ENCODE data around the gene EIF2B4.

Gene EIF2B4

GRCh38 chr2:27390822-27391679 is 20.9 kb upstream of the EIF2B4 start:
- Histone ChIP-seq H3K9me3 (ENCODE audit: control insufficient read depth, low read length) (no peaks in the 10 kb centered on the region), H3K36me3 (ENCODE audit: control insufficient read depth, insufficient read depth, low read length) (peaks cover 45% of the 10 kb centered on the region), H3K4me3 (ENCODE audit: extremely low read depth, insufficient read depth, low read length, poor library complexity, severe bottlenecking) (no peak overlapping the region), H3K4me1 (ENCODE audit: control insufficient read depth, insufficient read depth, low read length, poor library complexity, severe bottlenecking) (no peaks in the 10 kb centered on the region), H3K27ac (ENCODE audit: low read depth, low read length, severe bottlenecking) (no peak overlapping the region)
- 93 to 100% methylated on average over 5 of the region's 9 CpGs for WGBS, 2 experiments (ENCODE audit: insufficient coverage in 2 of 2)

DNA sequence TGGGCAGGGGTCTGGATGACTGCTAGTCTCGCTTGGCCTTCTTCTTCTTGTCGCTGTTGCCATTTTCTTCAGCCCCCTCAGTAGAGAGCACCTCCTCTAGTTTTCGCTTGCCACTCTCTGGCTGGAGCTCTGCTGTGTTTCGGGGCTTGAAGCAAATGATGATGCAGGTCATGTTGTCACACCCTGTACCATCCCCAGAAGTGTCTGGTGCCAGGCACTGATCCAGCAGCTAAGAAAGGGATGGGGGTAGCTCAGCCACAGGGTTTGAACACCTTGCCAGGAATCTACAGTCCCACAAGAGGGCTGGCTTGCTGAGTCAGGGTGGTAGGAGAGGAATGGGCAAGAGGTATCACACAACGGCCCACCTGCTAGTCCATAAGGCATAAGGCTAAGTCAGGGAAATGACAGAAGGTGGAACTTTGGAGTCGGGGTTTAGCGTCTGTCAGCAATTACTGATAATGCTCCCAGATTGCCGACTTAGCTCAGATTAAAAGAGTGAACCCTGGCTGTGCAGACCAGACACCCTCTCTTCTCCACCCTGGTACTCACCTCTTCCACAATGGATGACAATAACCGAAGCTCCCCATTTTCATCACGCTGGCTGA is 11.5 kb upstream of the EIF2B4 start:
- no peak overlapping the region for H3K4me3 ChIP-seq (ENCODE audit: extremely low read depth, insufficient read depth, low read length, poor library complexity, severe bottlenecking)
- peak overlapping the region; percentile 98 for H3K27ac ChIP-seq (ENCODE audit: low read depth, low read length, severe bottlenecking)
- H3K36me3 ChIP-seq (ENCODE audit: control insufficient read depth, insufficient read depth, low read length): peaks cover 79% of the 10 kb centered on the region
- H3K9me3 ChIP-seq (ENCODE audit: control insufficient read depth, low read length): no peaks in the 10 kb centered on the region
- 95% methylated on average over 9 to 10 of the region's 10 CpGs for WGBS, 2 experiments (ENCODE audit: insufficient coverage in 2 of 2)
- H3K4me1 ChIP-seq (ENCODE audit: control insufficient read depth, insufficient read depth, low read length, poor library complexity, severe bottlenecking): peaks cover 18% of the 10 kb centered on the region

- Histone ChIP-seq H3K36me3 (ENCODE audit: control insufficient read depth, insufficient read depth, low read length) (peaks cover 79% of the 10 kb centered on the region), H3K27ac (ENCODE audit: low read depth, low read length, severe bottlenecking) (peak within 1 kb of the TSS; percentile 98), H3K9me3 (ENCODE audit: control insufficient read depth, low read length) (no peaks in the 10 kb centered on the region), H3K4me1 (ENCODE audit: control insufficient read depth, insufficient read depth, low read length, poor library complexity, severe bottlenecking) (peaks cover 18% of the 10 kb centered on the region), H3K4me3 (ENCODE audit: extremely low read depth, insufficient read depth, low read length, poor library complexity, severe bottlenecking) (peak within 1 kb of the TSS; percentile 79)
- WGBS, 2 experiments (ENCODE audit: insufficient coverage in 2 of 2): 21 to 27% methylated on average over 46 to 47 of the region's 67 CpGs
These were observed 10.7 kb upstream of the EIF2B4 start, which contains the start of gene ZNF513 for GRCh38 chr2:27380626-27381545. Gene ZNF513, minus strand, starts transcription at chr2:27380734. Its CDS starts 208 bp downstream, at chr2:27380526.

DNA sequence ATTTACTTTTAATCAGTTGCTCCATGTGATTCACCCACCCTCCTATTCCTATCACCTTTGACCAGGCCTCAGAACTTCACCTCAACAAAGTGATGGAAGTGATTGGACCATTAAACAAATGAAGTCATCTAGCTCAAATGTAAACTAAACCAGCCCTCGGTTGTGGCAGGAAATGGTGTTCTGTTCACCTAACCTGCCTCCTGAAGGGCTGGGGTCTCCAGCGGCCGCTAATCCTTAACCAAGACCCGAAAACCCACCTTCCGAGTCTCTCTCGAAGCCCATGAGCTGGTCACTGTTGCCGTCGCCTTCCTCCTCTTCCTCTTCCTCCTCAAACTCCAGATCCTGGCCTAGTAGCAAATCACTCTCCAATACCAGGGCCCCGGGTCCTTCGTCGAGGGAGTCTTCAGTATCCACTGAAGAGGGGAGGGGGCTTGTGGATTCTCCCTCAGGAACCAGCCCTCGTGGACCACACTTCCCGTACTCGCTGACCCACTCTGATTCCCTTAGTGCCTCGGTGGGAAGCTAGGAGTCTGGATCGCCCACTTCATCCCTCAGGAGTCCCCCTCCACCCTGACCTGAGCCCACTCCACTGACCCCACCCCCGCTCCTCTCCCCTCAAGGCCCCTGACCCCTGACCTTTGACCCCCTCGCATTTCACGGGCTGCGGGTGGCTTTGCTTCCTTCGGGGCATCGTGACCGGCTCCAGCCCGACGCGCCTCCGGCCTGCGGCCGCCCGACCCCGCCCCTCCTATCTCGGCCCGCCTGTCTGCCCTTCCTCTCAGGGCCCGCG is 9.9 kb upstream of the EIF2B4 start:
- peaks cover 18% of the 10 kb centered on the region for H3K4me1 ChIP-seq (ENCODE audit: control insufficient read depth, insufficient read depth, low read length, poor library complexity, severe bottlenecking)
- H3K27ac ChIP-seq (ENCODE audit: low read depth, low read length, severe bottlenecking): peak overlapping the region; percentile 98
- H3K36me3 ChIP-seq (ENCODE audit: control insufficient read depth, insufficient read depth, low read length): peaks cover 79% of the 10 kb centered on the region
- 2% methylated on average over 23 to 35 of the region's 35 CpGs for WGBS, 2 experiments (ENCODE audit: insufficient coverage in 2 of 2)
- no peaks in the 10 kb centered on the region for H3K9me3 ChIP-seq (ENCODE audit: control insufficient read depth, low read length)
- H3K4me3 ChIP-seq (ENCODE audit: extremely low read depth, insufficient read depth, low read length, poor library complexity, severe bottlenecking): peak overlapping the region; percentile 79

DNA sequence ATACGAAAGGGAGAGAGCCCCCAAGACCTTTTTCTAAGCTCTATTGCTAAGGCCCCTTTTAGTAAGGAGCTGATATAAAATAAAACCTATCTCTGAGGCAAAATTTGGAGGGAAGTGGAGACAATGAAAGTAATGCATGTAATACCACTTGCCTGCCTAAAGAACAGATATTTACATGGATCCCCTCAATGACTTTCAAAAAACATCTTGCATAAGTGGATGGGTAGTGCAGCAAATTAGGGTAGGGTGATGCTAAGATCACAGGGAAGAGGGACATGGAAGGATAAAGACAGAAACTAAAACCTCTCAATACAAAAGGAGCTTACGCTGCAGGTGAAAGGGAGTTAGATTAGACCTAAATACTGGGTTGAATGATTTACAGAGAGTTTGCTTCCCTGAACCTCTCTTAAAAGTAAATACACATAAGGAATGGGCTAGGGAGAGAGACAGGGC is 9.3 kb upstream of the EIF2B4 start:
- Histone ChIP-seq H3K4me3 (ENCODE audit: extremely low read depth, insufficient read depth, low read length, poor library complexity, severe bottlenecking) (peak overlapping the region; percentile 79), H3K4me1 (ENCODE audit: control insufficient read depth, insufficient read depth, low read length, poor library complexity, severe bottlenecking) (peaks cover 18% of the 10 kb centered on the region), H3K9me3 (ENCODE audit: control insufficient read depth, low read length) (no peaks in the 10 kb centered on the region), H3K36me3 (ENCODE audit: control insufficient read depth, insufficient read depth, low read length) (peaks cover 79% of the 10 kb centered on the region), H3K27ac (ENCODE audit: low read depth, low read length, severe bottlenecking) (peak overlapping the region; percentile 98)
- 60% methylated on average over 1 of the region's 2 CpGs; no CpG with 5 or more reads in 1 of the 2 experiments for WGBS, 2 experiments (ENCODE audit: insufficient coverage in 2 of 2)

DNA sequence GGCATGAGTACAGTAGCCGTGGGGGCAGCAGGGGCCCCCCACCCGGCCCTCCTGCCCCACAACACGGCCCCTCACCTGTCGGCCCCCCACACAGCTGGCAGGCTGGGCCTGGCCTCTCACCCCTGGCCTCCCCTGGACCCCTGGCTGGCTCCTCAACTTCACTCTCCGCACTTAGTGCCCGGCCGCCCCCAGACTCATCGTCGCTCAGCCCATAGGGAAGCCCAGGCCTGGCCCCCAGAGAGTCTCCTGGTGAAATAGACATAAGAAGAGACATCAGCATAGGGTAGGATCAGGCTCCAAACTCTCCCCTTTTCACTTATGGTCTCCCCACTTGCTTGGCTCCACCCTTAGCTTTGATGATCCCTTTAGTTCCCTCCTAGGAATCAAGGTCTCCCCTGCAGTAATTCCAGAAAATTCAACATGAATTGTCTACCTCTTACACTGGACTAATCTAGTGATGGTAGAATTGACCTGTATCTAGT is 8.7 kb upstream of the EIF2B4 start:
- peaks cover 79% of the 10 kb centered on the region for H3K36me3 ChIP-seq (ENCODE audit: control insufficient read depth, insufficient read depth, low read length)
- no peak overlapping the region for H3K27ac ChIP-seq (ENCODE audit: low read depth, low read length, severe bottlenecking)
- 84 to 90% methylated on average over 6 to 7 of the region's 9 CpGs for WGBS, 2 experiments (ENCODE audit: insufficient coverage in 2 of 2)
- H3K9me3 ChIP-seq (ENCODE audit: control insufficient read depth, low read length): no peaks in the 10 kb centered on the region
- peaks cover 18% of the 10 kb centered on the region for H3K4me1 ChIP-seq (ENCODE audit: control insufficient read depth, insufficient read depth, low read length, poor library complexity, severe bottlenecking)
- H3K4me3 ChIP-seq (ENCODE audit: extremely low read depth, insufficient read depth, low read length, poor library complexity, severe bottlenecking): peak overlapping the region; percentile 79

DNA sequence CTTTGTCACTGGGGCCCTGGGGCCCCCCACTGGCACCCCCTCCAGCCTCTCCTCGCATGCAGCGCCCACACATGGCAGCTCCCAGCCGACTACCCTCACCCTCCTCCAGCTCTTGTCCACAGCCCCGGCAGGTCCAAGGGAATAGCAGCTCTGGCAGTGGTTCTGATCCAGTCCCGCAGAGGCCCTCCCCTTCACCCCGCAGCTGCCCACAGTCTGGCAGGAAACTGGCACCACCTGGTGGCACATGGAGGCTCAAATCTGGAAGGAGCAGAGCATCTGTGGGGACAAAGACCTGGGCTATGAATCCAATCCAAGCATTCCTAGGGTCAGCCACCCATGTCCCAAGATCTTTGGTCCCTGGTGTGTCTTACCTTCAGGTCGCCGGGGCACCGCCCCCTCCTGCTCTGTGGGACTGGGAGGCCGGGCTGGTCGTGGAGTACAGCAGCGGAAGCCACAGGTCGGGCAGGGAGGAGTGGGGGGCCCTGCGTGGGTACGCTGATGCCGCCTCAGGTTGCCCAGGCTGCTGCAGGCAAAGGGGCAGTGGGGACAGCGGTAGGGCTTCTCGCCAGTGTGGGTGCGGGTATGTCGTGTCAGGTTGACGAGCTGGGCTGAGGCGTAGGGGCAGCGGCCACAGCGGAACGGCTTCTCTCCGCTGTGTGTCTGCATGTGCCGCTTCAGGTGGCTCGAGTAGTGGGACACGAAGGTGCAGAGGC is 8.1 kb upstream of the EIF2B4 start:
- H3K36me3 ChIP-seq (ENCODE audit: control insufficient read depth, insufficient read depth, low read length): peaks cover 78% of the 10 kb centered on the region
- no peaks in the 10 kb centered on the region for H3K9me3 ChIP-seq (ENCODE audit: control insufficient read depth, low read length)
- no peak overlapping the region for H3K27ac ChIP-seq (ENCODE audit: low read depth, low read length, severe bottlenecking)
- H3K4me1 ChIP-seq (ENCODE audit: control insufficient read depth, insufficient read depth, low read length, poor library complexity, severe bottlenecking): peaks cover 18% of the 10 kb centered on the region
- WGBS, 2 experiments (ENCODE audit: insufficient coverage in 2 of 2): 94 to 97% methylated on average over 26 to 29 of the region's 29 CpGs
- H3K4me3 ChIP-seq (ENCODE audit: extremely low read depth, insufficient read depth, low read length, poor library complexity, severe bottlenecking): peak overlapping the region; percentile 79

DNA sequence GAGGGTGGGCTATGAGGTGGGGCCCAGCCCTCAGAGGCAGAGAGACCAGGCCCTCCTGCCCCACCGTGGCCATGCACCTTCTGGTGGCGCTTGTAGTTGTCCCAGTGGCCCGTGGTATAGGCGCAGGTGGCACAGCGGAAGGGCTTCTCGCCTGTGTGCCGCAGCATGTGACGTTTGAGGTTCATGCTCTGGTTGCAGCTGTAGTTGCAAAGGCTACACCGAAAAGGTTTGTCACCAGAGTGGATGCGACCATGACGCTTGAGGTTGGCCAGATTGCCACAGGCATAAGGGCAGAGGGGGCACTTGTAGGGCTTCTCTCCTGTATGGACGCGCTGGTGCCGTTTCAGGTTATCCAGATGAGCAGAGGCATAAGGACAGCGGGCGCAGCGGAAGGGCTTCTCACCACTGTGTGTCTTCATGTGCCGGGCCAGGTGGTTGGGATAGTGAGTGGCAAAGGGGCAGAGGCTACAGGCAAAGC is 7.5 kb upstream of the EIF2B4 start:
- no peak overlapping the region for H3K27ac ChIP-seq (ENCODE audit: low read depth, low read length, severe bottlenecking)
- 95 to 99% methylated on average over 15 to 18 of the region's 18 CpGs for WGBS, 2 experiments (ENCODE audit: insufficient coverage in 2 of 2)
- H3K4me1 ChIP-seq (ENCODE audit: control insufficient read depth, insufficient read depth, low read length, poor library complexity, severe bottlenecking): peaks cover 18% of the 10 kb centered on the region
- peaks cover 82% of the 10 kb centered on the region for H3K36me3 ChIP-seq (ENCODE audit: control insufficient read depth, insufficient read depth, low read length)
- H3K9me3 ChIP-seq (ENCODE audit: control insufficient read depth, low read length): no peaks in the 10 kb centered on the region
- no peak overlapping the region for H3K4me3 ChIP-seq (ENCODE audit: extremely low read depth, insufficient read depth, low read length, poor library complexity, severe bottlenecking)

- Histone ChIP-seq H3K9me3 (ENCODE audit: control insufficient read depth, low read length) (no peaks in the 10 kb centered on the region), H3K4me1 (ENCODE audit: control insufficient read depth, insufficient read depth, low read length, poor library complexity, severe bottlenecking) (peaks cover 18% of the 10 kb centered on the region), H3K4me3 (ENCODE audit: extremely low read depth, insufficient read depth, low read length, poor library complexity, severe bottlenecking) (no peak overlapping the region), H3K36me3 (ENCODE audit: control insufficient read depth, insufficient read depth, low read length) (peaks cover 82% of the 10 kb centered on the region), H3K27ac (ENCODE audit: low read depth, low read length, severe bottlenecking) (no peak overlapping the region)
- WGBS, 2 experiments (ENCODE audit: insufficient coverage in 2 of 2): 85% methylated on average over 8 to 9 of the region's 10 CpGs
These were observed 6.9 kb upstream of the EIF2B4 start for GRCh38 chr2:27376866-27377617.

All from mesodermal cell (in vitro differentiated cells).